Peyer's patch (tissue), 4 donors: ENCODE results near the gene LIPE. TPM values are rescaled to one million over a fixed set of nuclear protein-coding genes. Genes with fewer than 3 reads are reported as not detected.

Experiments
- DNase-seq, 3 donors: peaks; one replicate each; pipeline ENCODE4 v3.0.0-alpha.2; 2017 to 2019
- H3K27ac ChIP-seq, 4 donors: fragments of 200-600 bp; sonication (generic); one replicate each; pipeline ENCODE4 v1.5.1; 2016 to 2019
- H3K27me3 ChIP-seq, 2 donors: fragments of 200-600 bp; sonication (generic); one replicate each; pipeline ENCODE4 v1.5.1; 2019
- H3K36me3 ChIP-seq, 3 donors: fragments of 200-600 bp; sonication (generic); one replicate each; pipeline ENCODE4 v1.5.1; 2016 to 2019
- H3K4me1 ChIP-seq, 4 donors: fragments of 200-600 bp; sonication (generic); one replicate each; pipeline ENCODE4 v1.5.1; 2016 to 2019
- H3K4me3 ChIP-seq, 4 donors: fragments of 200-600 bp; sonication (generic); 1 replicate in 3 of 4; 2 replicates in 1 of 4; pipeline ENCODE4 v1.5.1; 2016 to 2019; ENCODE audit warnings: mild to moderate bottlenecking in 1 of 4
- H3K9me3 ChIP-seq, 4 donors: fragments of 200-600 bp; sonication (generic); one replicate each; pipeline ENCODE4 v1.5.1; 2016 to 2019; ENCODE audit warnings: mild to moderate bottlenecking in 1 of 4
- CTCF ChIP-seq, 6 experiments: fragments of 450-650 bp in 4 of 6; fragments of 200-600 bp in 2 of 6; sonication (generic) in 1 of 6; IDR thresholded peaks; one replicate each; pipeline ENCODE4 v1.5.1; 2017 to 2019; ENCODE audit warnings: antibody characterized with exemption in 6 of 6, mild to moderate bottlenecking in 3 of 6, moderate library complexity in 1 of 6
- POLR2A ChIP-seq, 2 donors: fragments of 450-650 bp; IDR thresholded peaks; one replicate each; pipeline ENCODE4 v1.5.1; 2017; ENCODE audit warnings: antibody characterized with exemption in 2 of 2, mild to moderate bottlenecking in 2 of 2, moderate library complexity in 2 of 2
- total RNA-seq, 4 donors: library from RNA; depleted of rRNA; stranded (reverse); fragments of >200 nt; gene quantifications; one replicate each; pipeline ENCODE4 v1.1.0, GENCODE V29; 2016

The LIPE gene
- total RNA-seq, 4 donors from 2014 or later, result 28.9 to 46.6 (median 34.8) TPM

- TF ChIP-seq POLR2A (IDR thresholded peaks at IDR 0.05), result no peak
- TF ChIP-seq CTCF (IDR thresholded peaks at IDR 0.05), result no peak
- Histone ChIP-seq H3K27ac (no peak overlapping the region), H3K27me3 (no peaks in the 10 kb centered on the region)
Measured at GRCh38 chr19:42368360-42368759, 58.8 kb downstream of the LIPE start.

GRCh38 chr19:42367929-42368328 lies 59.3 kb downstream of the LIPE start:
- Histone ChIP-seq H3K27ac (no peak overlapping the region), H3K27me3 (no peaks in the 10 kb centered on the region), H3K4me1 (peaks cover 0 to 11% (median 3%) of the 10 kb centered on the region in 4 donors), H3K4me3 (no peak overlapping the region), H3K9me3 (no peaks in the 10 kb centered on the region), H3K36me3 (peaks cover 0 to 7% (median 0%) of the 10 kb centered on the region in 3 donors)
- TF ChIP-seq CTCF (IDR thresholded peaks at IDR 0.05) (no peak), POLR2A (IDR thresholded peaks at IDR 0.05) (no peak)
- DNase-seq, result no peak

More at GRCh38 chr19:42368360-42368759, 58.8 kb downstream of the LIPE start:
- H3K4me1 ChIP-seq, result peaks cover 0 to 11% (median 3%) of the 10 kb centered on the region in 4 donors
- H3K36me3 ChIP-seq, result peaks cover 0 to 3% (median 0%) of the 10 kb centered on the region in 3 donors
- H3K4me3 ChIP-seq, result no peak overlapping the region
- DNase-seq, result no peak
- H3K9me3 ChIP-seq, result no peaks in the 10 kb centered on the region

- DNase-seq, result no peak
- no peaks in the 10 kb centered on the region for H3K9me3 ChIP-seq
- no peak overlapping the region for H3K4me3 ChIP-seq
- peaks cover 0 to 11% (median 3%) of the 10 kb centered on the region in 4 donors for H3K4me1 ChIP-seq
- no peak overlapping the region for H3K27ac ChIP-seq
- TF ChIP-seq POLR2A (IDR thresholded peaks at IDR 0.05), result no peak
- no peak for TF ChIP-seq CTCF (IDR thresholded peaks at IDR 0.05)
- no peaks in the 10 kb centered on the region for H3K27me3 ChIP-seq
- peaks cover 0 to 11% (median 0%) of the 10 kb centered on the region in 3 donors for H3K36me3 ChIP-seq
Measured at GRCh38 chr19:42366673-42367072, 60.5 kb downstream of the LIPE start.

GRCh38 chr19:42363614-42364346 lies 63.4 kb downstream of the LIPE start:
- H3K36me3 ChIP-seq, result peaks cover 0 to 22% (median 0%) of the 10 kb centered on the region in 3 donors
- H3K9me3 ChIP-seq, result no peaks in the 10 kb centered on the region
- H3K4me1 ChIP-seq, result peaks cover 0 to 11% (median 3%) of the 10 kb centered on the region in 4 donors
- no peaks in the 10 kb centered on the region for H3K27me3 ChIP-seq
- TF ChIP-seq CTCF (IDR thresholded peaks at IDR 0.05), result no peak
- TF ChIP-seq POLR2A (IDR thresholded peaks at IDR 0.05), result no peak
- H3K4me3 ChIP-seq, result no peak overlapping the region
- peak in 2 of 3 donors; percentile 69 to 72 for DNase-seq
- H3K27ac ChIP-seq, result peak overlapping the region in 2 of 4 donors; percentile 53 to 72

GRCh38 chr19:42362891-42363440 lies 64.2 kb downstream of the LIPE start:
- H3K4me3 ChIP-seq, result no peak overlapping the region
- H3K27me3 ChIP-seq, result no peaks in the 10 kb centered on the region
- TF ChIP-seq POLR2A (IDR thresholded peaks at IDR 0.05) (no peak), CTCF (IDR thresholded peaks at IDR 0.05) (no peak)
- DNase-seq, result no peak
- peaks cover 0 to 11% (median 3%) of the 10 kb centered on the region in 4 donors for H3K4me1 ChIP-seq
- peak overlapping the region in 2 of 4 donors; percentile 53 to 72 for H3K27ac ChIP-seq
- no peaks in the 10 kb centered on the region for H3K9me3 ChIP-seq
- H3K36me3 ChIP-seq, result peaks cover 0 to 23% (median 0%) of the 10 kb centered on the region in 3 donors
